Measurements from ENCODE around the gene KLRF2. TPM values are rescaled to one million over a fixed set of nuclear protein-coding genes. Genes with fewer than 3 reads are reported as not detected.
"Not testable (repeated sequence)": the region's sequence is repeated elsewhere in the genome, so short reads cannot be mapped to it uniquely, and the experiment has no call there.

KLRF2 gene, protein sequence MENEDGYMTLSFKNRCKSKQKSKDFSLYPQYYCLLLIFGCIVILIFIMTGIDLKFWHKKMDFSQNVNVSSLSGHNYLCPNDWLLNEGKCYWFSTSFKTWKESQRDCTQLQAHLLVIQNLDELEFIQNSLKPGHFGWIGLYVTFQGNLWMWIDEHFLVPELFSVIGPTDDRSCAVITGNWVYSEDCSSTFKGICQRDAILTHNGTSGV
- total RNA-seq (2014; rRNA removed; shearing (Covaris generic); ENCODE audit: low replicate concordance) = not detected in 2 replicates

GRCh38 chr12:9881246-9881645 is at the start of gene KLRF2:
Gene KLRF2 (plus strand): TSS chr12:9881489. CDS start chr12:9881596, 107 bp downstream.
- in situ Hi-C loops (cut with HindIII; ENCODE audit: low pct_unique_long_range_greater_than_20kb, low sequenced_read_pairs) = no loop called here
- DNase-seq (ENCODE audit: low read depth) = no peak

GRCh38 chr12:9831720-9832119 is 49.6 kb upstream of the KLRF2 start:
- in situ Hi-C loops (cut with HindIII; ENCODE audit: low pct_unique_long_range_greater_than_20kb, low sequenced_read_pairs) = no loop called here
- no peak for DNase-seq (ENCODE audit: low read depth)

GRCh38 chr12:9843407-9843806 is 37.9 kb upstream of the KLRF2 start:
- DNase-seq (ENCODE audit: low read depth) = no peak
- in situ Hi-C loops (cut with HindIII; ENCODE audit: low pct_unique_long_range_greater_than_20kb, low sequenced_read_pairs) = no loop called here

- no peak for DNase-seq (ENCODE audit: low read depth)
- in situ Hi-C loops (cut with HindIII; ENCODE audit: low pct_unique_long_range_greater_than_20kb, low sequenced_read_pairs) = no loop called here
These were observed 32.4 kb upstream of the KLRF2 start for GRCh38 chr12:9848899-9849298.

- in situ Hi-C loops (cut with HindIII; ENCODE audit: low pct_unique_long_range_greater_than_20kb, low sequenced_read_pairs) = no loop called here
- DNase-seq (ENCODE audit: low read depth) = no peak
These were observed 30.2 kb upstream of the KLRF2 start for GRCh38 chr12:9851050-9851449.

- in situ Hi-C loops (cut with HindIII; ENCODE audit: low pct_unique_long_range_greater_than_20kb, low sequenced_read_pairs) = no loop called here
- no peak for DNase-seq (ENCODE audit: low read depth)
These were observed 29.4 kb upstream of the KLRF2 start for GRCh38 chr12:9851927-9852326.

DNA sequence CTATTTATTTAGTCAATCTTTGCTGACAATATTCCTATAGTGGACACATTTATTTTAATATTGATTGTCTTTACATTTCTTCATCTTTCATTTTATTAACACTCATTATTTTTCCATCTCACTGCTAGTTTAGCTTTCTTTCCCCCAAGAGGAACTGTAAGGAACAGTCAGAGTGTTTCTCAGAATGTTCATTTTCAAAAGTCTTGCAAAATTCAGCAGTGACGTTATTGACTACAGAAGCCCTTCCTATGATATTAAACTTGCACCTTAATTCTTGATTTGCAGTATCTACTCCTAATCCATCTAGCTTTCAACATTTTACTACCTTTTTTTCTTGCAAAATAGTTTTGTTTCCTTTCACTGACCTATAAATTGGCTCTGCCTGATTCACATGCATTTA is 25.1 kb upstream of the KLRF2 start:
- DNase-seq (ENCODE audit: low read depth) = no peak
- in situ Hi-C loops (cut with HindIII; ENCODE audit: low pct_unique_long_range_greater_than_20kb, low sequenced_read_pairs) = no loop called here

- no peak for DNase-seq (ENCODE audit: low read depth)
- in situ Hi-C loops (cut with HindIII; ENCODE audit: low pct_unique_long_range_greater_than_20kb, low sequenced_read_pairs) = no loop called here
These were observed 24.4 kb upstream of the KLRF2 start for GRCh38 chr12:9856894-9857293.

GRCh38 chr12:9858135-9858534 is 23.2 kb upstream of the KLRF2 start:
- DNase-seq (ENCODE audit: low read depth) = no peak
- in situ Hi-C loops (cut with HindIII; ENCODE audit: low pct_unique_long_range_greater_than_20kb, low sequenced_read_pairs) = no loop called here

DNA sequence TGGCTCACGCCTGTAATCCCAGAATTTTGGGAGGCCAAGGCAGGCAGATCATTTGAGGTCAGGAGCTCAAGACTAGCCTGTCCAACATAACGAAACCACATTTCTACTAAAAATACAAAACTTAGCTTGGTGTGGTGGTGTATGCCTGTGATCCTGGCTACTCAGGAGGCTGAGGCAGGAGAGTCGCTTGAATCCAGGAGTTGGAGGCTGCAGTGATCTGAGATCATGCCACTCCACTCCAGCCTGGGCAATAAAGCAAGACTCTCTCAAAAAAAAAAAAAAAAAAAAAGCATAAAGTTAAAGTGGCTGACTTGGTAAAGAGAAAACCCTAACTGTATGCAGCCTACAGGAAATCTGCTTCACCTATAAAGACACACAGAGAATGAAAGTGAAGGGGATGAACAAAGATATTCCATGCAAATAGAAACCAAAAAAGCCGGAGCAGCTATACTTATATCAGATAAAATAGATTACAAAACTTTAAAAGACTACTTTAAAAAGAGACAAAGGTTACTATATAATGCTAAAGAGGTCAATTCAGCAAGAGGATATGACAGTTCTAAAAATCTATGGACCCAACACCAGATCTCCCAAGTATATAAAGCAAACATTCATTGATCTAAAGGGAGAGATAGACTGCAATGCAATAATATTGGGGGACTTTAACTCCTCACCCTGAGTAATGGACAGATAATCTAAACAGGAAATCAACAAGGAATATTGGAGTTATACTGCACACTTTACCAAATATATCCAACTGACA is 16.2 kb upstream of the KLRF2 start:
- peak; percentile 50 for DNase-seq (ENCODE audit: low read depth)
- in situ Hi-C loops (cut with HindIII; ENCODE audit: low pct_unique_long_range_greater_than_20kb, low sequenced_read_pairs) = no loop called here

DNA sequence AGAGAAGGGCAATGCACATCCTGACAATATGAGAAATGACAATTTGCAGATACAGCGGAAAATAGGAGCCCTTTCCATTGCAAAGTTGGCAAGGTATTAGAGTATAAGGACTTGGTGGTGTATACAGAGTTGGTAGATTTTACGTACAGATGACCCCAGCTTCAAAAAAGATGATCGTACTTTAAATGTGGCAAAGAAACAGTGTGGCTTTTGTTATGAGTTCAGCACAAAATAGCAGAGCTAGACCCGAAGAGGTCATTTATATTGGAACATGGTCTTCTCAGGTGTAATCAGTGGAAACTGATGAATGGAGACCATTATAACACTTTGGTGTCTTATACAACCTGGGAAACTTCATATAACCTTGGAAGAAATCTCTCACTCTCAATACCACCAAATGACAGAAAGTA is 14.4 kb upstream of the KLRF2 start:
- in situ Hi-C loops (cut with HindIII; ENCODE audit: low pct_unique_long_range_greater_than_20kb, low sequenced_read_pairs) = no loop called here
- peak; percentile 62 for DNase-seq (ENCODE audit: low read depth)

DNA sequence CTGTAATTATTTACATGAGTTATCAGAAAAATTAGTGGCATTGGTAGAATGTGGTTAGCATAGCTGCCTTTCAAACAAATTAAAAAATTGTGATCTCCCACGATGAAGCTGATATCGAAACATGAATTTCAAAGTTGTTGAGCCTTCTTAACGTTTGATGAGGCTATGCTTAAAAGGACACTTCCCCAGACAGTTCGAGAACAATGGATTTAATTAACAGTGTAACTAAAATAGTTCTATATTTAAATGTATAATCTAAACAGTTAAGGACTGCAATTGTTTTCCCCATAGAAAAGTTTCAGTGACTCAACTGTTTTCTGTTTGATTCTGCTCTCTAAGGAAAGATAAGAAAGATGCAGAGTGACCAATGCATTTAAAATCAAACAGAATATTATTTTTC is 13.8 kb upstream of the KLRF2 start:
- in situ Hi-C loops (cut with HindIII; ENCODE audit: low pct_unique_long_range_greater_than_20kb, low sequenced_read_pairs) = no loop called here
- DNase-seq (ENCODE audit: low read depth) = peak; percentile 53

DNA sequence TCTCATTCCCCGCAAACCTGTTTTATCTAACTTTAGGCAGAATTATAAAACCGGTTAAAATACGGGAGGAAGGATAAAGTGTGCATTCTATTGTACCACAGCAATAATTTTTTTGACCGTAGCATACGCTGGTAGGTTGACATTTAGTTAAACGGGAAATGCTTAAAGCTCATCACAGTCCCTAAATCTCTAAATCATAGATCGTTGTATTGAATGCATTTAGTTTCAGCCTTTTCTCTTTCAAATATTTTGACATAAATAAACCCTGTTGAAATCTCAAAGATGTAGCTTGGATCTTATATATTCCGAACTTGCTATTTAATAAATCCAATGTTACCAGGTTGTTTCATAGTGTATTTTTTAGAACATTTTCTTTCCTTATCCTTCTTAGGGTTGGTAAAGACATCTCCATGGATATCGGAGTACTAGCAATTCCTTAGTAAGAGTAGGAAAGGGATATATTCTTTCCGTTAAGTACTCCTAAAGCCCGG is 12.9 kb upstream of the KLRF2 start:
- peak; percentile 51 for DNase-seq (ENCODE audit: low read depth)
- in situ Hi-C loops (cut with HindIII; ENCODE audit: low pct_unique_long_range_greater_than_20kb, low sequenced_read_pairs) = no loop called here

DNA sequence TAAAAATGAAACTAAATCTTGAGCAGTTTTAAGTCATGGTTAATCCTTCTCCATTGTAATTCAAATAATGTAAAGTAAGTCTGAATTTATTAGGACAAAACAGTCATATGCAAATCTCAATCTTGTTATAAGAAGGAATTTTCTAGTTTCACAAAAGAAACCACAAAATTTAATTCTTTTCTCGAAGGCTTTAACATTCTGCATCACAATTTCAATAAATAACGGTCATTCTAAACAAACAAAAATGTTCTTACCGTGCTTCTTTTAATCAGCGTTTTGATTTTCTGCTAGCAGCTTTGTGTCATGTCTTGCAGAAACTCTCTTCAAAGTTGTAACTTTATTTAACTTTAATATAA is 12.4 kb upstream of the KLRF2 start:
- in situ Hi-C loops (cut with HindIII; ENCODE audit: low pct_unique_long_range_greater_than_20kb, low sequenced_read_pairs) = no loop called here
- DNase-seq (ENCODE audit: low read depth) = peak; percentile 29

GRCh38 chr12:9869307-9870161 is 11.8 kb upstream of the KLRF2 start, which contains the start of gene CLEC2B:
Gene CLEC2B (minus strand): TSS chr12:9869354.
- peak; percentile 76 for DNase-seq (ENCODE audit: low read depth)
- in situ Hi-C loops (cut with HindIII; ENCODE audit: low pct_unique_long_range_greater_than_20kb, low sequenced_read_pairs) = no loop called here

GRCh38 chr12:9870286-9870866 is 10.9 kb upstream of the KLRF2 start:
- DNase-seq (ENCODE audit: low read depth) = no peak
- in situ Hi-C loops (cut with HindIII; ENCODE audit: low pct_unique_long_range_greater_than_20kb, low sequenced_read_pairs) = no loop called here

DNA sequence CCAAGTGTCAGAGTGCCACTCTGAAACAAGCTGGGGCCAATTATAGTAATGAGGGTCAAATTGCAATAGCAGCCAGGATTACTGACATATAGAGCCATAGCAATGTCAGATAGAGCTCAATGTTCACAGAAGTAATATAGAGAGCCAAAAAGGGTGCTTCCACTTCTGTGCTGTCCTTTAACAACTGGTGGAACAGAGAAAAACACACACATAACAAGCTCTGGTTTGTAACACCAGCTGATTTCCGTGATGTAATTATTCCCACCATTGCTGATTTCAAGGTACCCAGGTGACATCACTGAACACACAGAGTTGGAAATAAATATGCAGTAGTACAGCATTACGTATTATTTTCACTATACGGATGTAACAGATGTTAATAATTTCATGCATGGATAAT is 9.1 kb upstream of the KLRF2 start:
- in situ Hi-C loops (cut with HindIII; ENCODE audit: low pct_unique_long_range_greater_than_20kb, low sequenced_read_pairs) = no loop called here
- DNase-seq (ENCODE audit: low read depth) = no peak

DNA sequence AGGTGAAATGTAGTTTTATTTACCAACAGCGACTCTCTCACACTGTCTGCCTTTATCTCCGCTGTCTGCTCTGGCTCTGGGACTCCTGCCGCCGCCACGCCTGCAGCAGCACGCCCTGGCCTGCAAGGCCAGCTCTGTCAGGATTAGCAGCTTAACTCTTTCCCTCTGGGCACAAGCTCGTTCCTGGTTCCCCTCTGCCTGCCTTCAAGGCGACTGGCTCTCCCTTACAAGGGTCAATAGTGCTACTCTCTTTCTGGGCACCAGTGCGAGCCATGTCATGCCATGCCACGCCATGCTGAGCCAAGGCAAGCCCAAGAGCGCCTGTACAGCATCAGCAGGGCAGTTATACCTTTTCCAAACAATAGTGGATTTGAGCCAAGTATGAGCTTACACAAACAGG is 8.5 kb upstream of the KLRF2 start:
- in situ Hi-C loops (cut with HindIII; ENCODE audit: low pct_unique_long_range_greater_than_20kb, low sequenced_read_pairs) = no loop called here

DNA sequence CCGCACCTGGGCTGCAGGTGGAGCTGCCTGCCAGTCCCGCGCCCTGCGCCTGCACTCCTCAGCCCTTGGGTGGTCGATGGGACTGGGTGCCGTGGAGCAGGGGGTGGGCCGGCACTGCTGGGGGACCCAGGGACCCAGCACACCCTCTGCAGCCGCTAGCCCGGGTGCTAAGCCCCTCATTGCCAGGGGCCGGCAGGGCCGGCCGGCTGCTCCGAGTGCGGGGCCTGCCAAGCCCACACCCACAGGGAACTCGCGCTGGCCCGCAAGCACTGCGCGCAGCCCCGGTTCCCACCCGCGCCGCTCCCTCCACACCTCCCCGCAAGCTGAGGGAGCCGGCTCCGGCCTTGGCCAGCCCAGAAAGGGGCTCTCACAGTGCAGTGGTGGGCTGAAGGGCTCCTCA is 5.2 kb upstream of the KLRF2 start:
- in situ Hi-C loops (cut with HindIII; ENCODE audit: low pct_unique_long_range_greater_than_20kb, low sequenced_read_pairs); DNase-seq (ENCODE audit: low read depth): not testable (repeated sequence)

More for the DNA sequence above, 8.5 kb upstream of the KLRF2 start:
- no peak for DNase-seq (ENCODE audit: low read depth)

All from Caki2 (cell line).